HepG2 (cell line): ENCODE measurements around the gene GNAT2.

ENCODE experiments used
- CEBPB ChIP-seq: IDR thresholded peaks from 2 replicates; pipeline ENCODE4 v1.6.1; 2011; ENCODE audit warnings: low read depth, low read length, improper control_type of control experiment, borderline replicate concordance
- CENPX ChIP-seq: sonication (generic); formaldehyde crosslinking; IDR thresholded peaks from 2 replicates; pipeline ENCODE4 v1.9.0; 2021; ENCODE audit warnings: mild to moderate bottlenecking, missing genetic modification reagents, moderate library complexity
- ELF1 ChIP-seq: sonication (generic); formaldehyde crosslinking; IDR thresholded peaks from 2 replicates; pipeline ENCODE4 v1.4.0; 2020; ENCODE audit warnings: missing genetic modification reagents
- EP300 ChIP-seq, 3 experiments: sonication (generic) in 1 of 3; formaldehyde crosslinking in 1 of 3; IDR thresholded peaks; 2 replicates each; pipeline versions ENCODE4 v1.5.1 to v1.6.1; 2011 to 2020; ENCODE audit warnings: low read depth in 2 of 3, low read length in 2 of 3, borderline replicate concordance in 1 of 3, improper control_type of control experiment in 1 of 3, mild to moderate bottlenecking in 1 of 3, missing genetic modification reagents in 1 of 3, moderate library complexity in 1 of 3
- HMG20B ChIP-seq: conservative IDR thresholded peaks from 2 replicates; pipeline ENCODE4 v1.6.1; 2016; ENCODE audit warnings: missing genetic modification reagents, missing compliant biosample characterization
- PAX8 ChIP-seq: sonication (generic); formaldehyde crosslinking; IDR thresholded peaks from 2 replicates; pipeline ENCODE4 v1.8.0; 2022; ENCODE audit warnings: mild to moderate bottlenecking, missing genetic modification reagents, borderline replicate concordance
- POLR2A ChIP-seq, 2 experiments: IDR thresholded peaks; 2 replicates each; pipeline ENCODE4 v1.6.1; 2011; ENCODE audit warnings: low read depth in 2 of 2, low read length in 2 of 2, mild to moderate bottlenecking in 1 of 2, moderate library complexity in 1 of 2; ENCODE audit not compliant: insufficient read depth in 1 of 2
- RXRA ChIP-seq: sonication (generic); formaldehyde crosslinking; IDR thresholded peaks from 2 replicates; pipeline ENCODE4 v1.5.1; 2020; ENCODE audit warnings: missing genetic modification reagents
- SKI ChIP-seq: fragments of 450-650 bp; IDR thresholded peaks from one replicate; pipeline ENCODE4 v1.6.1; 2018; ENCODE audit warnings: mild to moderate bottlenecking; ENCODE audit not compliant: partially characterized antibody
- SMAD1 ChIP-seq: sonication (generic); formaldehyde crosslinking; IDR thresholded peaks from 2 replicates; pipeline ENCODE4 v1.4.0; 2020; ENCODE audit warnings: missing genetic modification reagents, low read depth, mild to moderate bottlenecking, borderline replicate concordance
- SUZ12 ChIP-seq: fragments of 150-350 bp; IDR thresholded peaks from 2 replicates; pipeline ENCODE4 v1.6.1; 2014; ENCODE audit warnings: low read depth, low read length
- USF2 ChIP-seq, 2 experiments: sonication (generic) in 1 of 2; formaldehyde crosslinking in 1 of 2; IDR thresholded peaks; 2 replicates each; pipeline versions ENCODE4 v1.5.1 to v1.6.1; 2011 to 2020; ENCODE audit warnings: borderline replicate concordance in 1 of 2, low read depth in 1 of 2, low read length in 1 of 2, mild to moderate bottlenecking in 1 of 2, missing genetic modification reagents in 1 of 2, moderate library complexity in 1 of 2
- YY1 ChIP-seq: IDR thresholded peaks from 2 replicates; pipeline ENCODE4 v1.6.1; 2011; ENCODE audit warnings: low read length, low read depth, moderate library complexity, mild to moderate bottlenecking; ENCODE audit not compliant: insufficient read depth, insufficient replicate concordance

- TF ChIP-seq CEBPB (no peak), PAX8 (CRISPR knock-in tag) (no peak), EP300 (IDR thresholded peaks at IDR 0.05; ENCODE audit: low read depth in 2 of 2, low read length in 2 of 2) (no peak), EP300 (CRISPR knock-in tag; IDR thresholded peaks at IDR 0.05; ENCODE audit: borderline replicate concordance) (no peak), SMAD1 (no peak), ELF1 (no peak), POLR2A (IDR thresholded peaks at IDR 0.05; ENCODE audit: insufficient read depth in 1 of 2, low read depth in 2 of 2, low read length in 2 of 2) (no peak), HMG20B (CRISPR knock-in tag) (no peak), RXRA (CRISPR knock-in tag) (no peak), YY1 (no peak), SKI (no peak), USF2 (IDR thresholded peaks at IDR 0.05; ENCODE audit: low read depth, low read length) (no peak), USF2 (CRISPR knock-in tag; IDR thresholded peaks at IDR 0.05; ENCODE audit: borderline replicate concordance) (no peak), CENPX (CRISPR knock-in tag) (no peak), SUZ12 (no peak)
Observed at GRCh38 chr1:109625601-109626560, 6.5 kb upstream of the GNAT2 start.
